ENCODE data around the gene SLC38A1. TPM values are rescaled to one million over a fixed set of nuclear protein-coding genes. Genes with fewer than 3 reads are reported as not detected.
A peak's percentile ranks its signal among the peaks of the same experiment; 100 is the strongest.

SLC38A1 gene
- polyA plus RNA-seq, 1 experiment = 76.8 TPM

- ChIA-PET CTCF (no interaction called here), POLR2A (no interaction called here)
- TF ChIP-seq, protein P1, sequence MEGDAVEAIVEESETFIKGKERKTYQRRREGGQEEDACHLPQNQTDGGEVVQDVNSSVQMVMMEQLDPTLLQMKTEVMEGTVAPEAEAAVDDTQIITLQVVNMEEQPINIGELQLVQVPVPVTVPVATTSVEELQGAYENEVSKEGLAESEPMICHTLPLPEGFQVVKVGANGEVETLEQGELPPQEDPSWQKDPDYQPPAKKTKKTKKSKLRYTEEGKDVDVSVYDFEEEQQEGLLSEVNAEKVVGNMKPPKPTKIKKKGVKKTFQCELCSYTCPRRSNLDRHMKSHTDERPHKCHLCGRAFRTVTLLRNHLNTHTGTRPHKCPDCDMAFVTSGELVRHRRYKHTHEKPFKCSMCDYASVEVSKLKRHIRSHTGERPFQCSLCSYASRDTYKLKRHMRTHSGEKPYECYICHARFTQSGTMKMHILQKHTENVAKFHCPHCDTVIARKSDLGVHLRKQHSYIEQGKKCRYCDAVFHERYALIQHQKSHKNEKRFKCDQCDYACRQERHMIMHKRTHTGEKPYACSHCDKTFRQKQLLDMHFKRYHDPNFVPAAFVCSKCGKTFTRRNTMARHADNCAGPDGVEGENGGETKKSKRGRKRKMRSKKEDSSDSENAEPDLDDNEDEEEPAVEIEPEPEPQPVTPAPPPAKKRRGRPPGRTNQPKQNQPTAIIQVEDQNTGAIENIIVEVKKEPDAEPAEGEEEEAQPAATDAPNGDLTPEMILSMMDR (IDR thresholded peaks at IDR 0.05; ENCODE audit: insufficient read depth, low read depth, low read length) = no peak
- Histone ChIP-seq H3K27me3 (ENCODE audit: control insufficient read depth, insufficient read depth, low read length) (no peaks in the 10 kb centered on the region), H3K36me3 (ENCODE audit: control insufficient read depth, insufficient read depth, low read length) (no peaks in the 10 kb centered on the region), H3K4me3 (ENCODE audit: low read depth, low read length) (no peak overlapping the region)
- DNase-seq (ENCODE audit: low read depth) = no peak
Measured at GRCh38 chr12:46282829-46283228, 14.0 kb upstream of the SLC38A1 start.

DNA sequence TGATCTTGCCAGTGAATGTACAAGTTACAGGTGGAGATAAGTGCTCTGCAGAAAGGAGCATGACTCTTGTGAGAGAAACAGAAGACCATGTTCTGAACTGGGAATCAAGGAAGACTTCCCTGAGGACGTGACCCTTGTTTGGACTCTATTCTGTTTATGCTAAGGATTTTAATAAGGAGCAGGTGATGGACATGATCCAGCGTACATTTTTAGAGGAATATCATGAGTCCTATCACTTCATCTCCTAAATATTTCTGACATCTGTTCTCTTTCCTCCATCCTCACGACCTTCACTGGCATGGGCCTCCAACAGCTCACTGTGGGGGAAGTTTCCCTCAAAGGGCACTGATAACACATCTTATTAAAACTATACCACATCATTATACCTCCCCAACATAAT, 7.9 kb upstream of the SLC38A1 start:
- POLR2A ChIA-PET = no interaction called here
- CTCF ChIA-PET = no interaction called here
- Histone ChIP-seq H3K36me3 (ENCODE audit: control insufficient read depth, insufficient read depth, low read length) (no peaks in the 10 kb centered on the region), H3K27me3 (ENCODE audit: control insufficient read depth, insufficient read depth, low read length) (no peaks in the 10 kb centered on the region), H3K4me3 (ENCODE audit: low read depth, low read length) (no peak overlapping the region)
- DNase-seq (ENCODE audit: low read depth) = no peak
- TF ChIP-seq, protein P1 (IDR thresholded peaks at IDR 0.05; ENCODE audit: insufficient read depth, low read depth, low read length) = no peak

DNA sequence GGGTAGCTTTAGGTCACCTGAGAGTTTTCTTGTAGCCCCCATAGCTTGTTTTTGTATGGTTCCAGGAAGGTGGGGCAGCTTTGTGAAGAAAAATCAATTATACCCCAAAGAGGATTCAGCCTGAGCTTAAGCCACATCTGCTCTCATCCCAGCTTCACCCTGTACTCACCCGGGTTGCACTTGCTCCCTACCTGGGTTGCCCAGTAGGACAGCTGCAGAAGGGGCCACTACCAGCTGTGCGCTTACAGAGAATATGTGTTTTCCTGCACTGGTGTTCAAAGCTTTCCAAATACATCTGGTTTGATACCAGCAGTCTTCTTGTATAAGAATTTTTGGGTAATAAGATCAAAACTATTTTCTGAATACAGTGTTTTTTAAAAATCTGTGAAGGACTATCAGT, 3.0 kb upstream of the SLC38A1 start:
- TF ChIP-seq, protein P1 (IDR thresholded peaks at IDR 0.05; ENCODE audit: insufficient read depth, low read depth, low read length) = no peak

DNA sequence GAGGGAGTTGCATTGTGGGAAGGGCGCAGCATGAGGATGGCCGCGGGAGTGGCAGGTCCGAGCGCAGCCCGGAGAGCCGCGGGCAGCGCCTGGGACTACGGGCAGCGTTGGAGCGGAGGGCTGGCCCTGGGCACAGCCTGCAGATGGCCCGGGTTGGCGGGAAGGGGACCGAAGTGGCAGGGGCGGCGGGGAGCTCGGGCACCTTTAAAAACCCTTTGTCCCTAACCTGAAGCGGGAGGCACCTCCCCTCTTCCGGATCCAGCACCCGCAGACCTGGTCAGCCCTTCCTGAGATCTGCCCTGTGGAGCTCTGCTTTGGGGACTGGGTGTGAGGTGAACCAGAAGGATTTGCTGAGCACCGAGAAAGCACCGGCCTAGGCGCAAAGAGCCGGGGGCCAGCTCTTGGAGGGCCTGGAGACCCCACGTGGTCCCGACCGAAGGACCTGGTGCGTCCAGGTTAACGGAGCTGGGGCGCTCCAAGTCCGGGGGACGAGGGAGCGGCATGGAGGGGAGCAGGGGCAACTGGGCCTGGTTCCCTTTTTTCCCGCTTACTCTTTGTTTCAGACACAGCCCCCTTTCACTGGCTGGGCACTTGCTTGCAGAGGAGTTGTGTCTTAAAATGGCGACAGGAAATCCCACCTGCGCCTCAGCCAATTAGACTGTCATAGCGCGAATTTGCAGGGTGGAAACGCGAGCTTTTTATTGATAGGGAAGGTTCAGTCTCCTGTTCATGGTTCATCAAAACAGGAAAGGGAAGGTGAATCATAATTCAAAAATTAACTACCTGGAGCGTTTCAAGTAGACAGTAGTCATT, 792 bp upstream of the SLC38A1 start:
- ChIA-PET CTCF (interaction anchor here (1.1 to 1.5 kb wide), 4 partner anchors 9 to 289 kb away, joined by 3 to 4 read pairs (median 3); no protein-coding TSS in a partner anchor), POLR2A (no interaction called here)
- H3K27me3 ChIP-seq (ENCODE audit: control insufficient read depth, insufficient read depth, low read length) = no peaks in the 10 kb centered on the region
- H3K4me3 ChIP-seq (ENCODE audit: low read depth, low read length) = peak overlapping the region; percentile 77
- no peak for DNase-seq (ENCODE audit: low read depth)
- H3K36me3 ChIP-seq (ENCODE audit: control insufficient read depth, insufficient read depth, low read length) = no peaks in the 10 kb centered on the region
- TF ChIP-seq, protein P1 (IDR thresholded peaks at IDR 0.05; ENCODE audit: insufficient read depth, low read depth, low read length) = no peak

More for the DNA sequence above, 3.0 kb upstream of the SLC38A1 start:
- Histone ChIP-seq H3K27me3 (ENCODE audit: control insufficient read depth, insufficient read depth, low read length) (no peaks in the 10 kb centered on the region), H3K36me3 (ENCODE audit: control insufficient read depth, insufficient read depth, low read length) (no peaks in the 10 kb centered on the region), H3K4me3 (ENCODE audit: low read depth, low read length) (no peak overlapping the region)
- ChIA-PET POLR2A (no interaction called here), CTCF (interaction anchor here (1.0 to 1.2 kb wide), 2 partner anchors 31 to 147 kb away, joined by 3 to 5 read pairs; no protein-coding TSS in a partner anchor)
- no peak for DNase-seq (ENCODE audit: low read depth)

GRCh38 chr12:46267825-46268582, 839 bp downstream of the SLC38A1 start:
- H3K4me3 ChIP-seq (ENCODE audit: low read depth, low read length) = peak overlapping the region; percentile 77
- CTCF ChIA-PET = interaction anchor here (0.7 to 1.3 kb wide), 3 partner anchors 8 to 754 kb away, joined by 3 read pairs; no protein-coding TSS in a partner anchor
- POLR2A ChIA-PET = interaction anchor here (0.6 kb wide), 2 partner anchors 254 to 294 kb away, joined by 3 read pairs; no protein-coding TSS in a partner anchor
- TF ChIP-seq, protein P1 (IDR thresholded peaks at IDR 0.05; ENCODE audit: insufficient read depth, low read depth, low read length) = no peak
- H3K36me3 ChIP-seq (ENCODE audit: control insufficient read depth, insufficient read depth, low read length) = no peaks in the 10 kb centered on the region
- H3K27me3 ChIP-seq (ENCODE audit: control insufficient read depth, insufficient read depth, low read length) = no peaks in the 10 kb centered on the region
- no peak for DNase-seq (ENCODE audit: low read depth)
